A549 treated with DMSO at 1 μM for 4 hours (cell line): ENCODE results near the gene TSPYL4. TPM values are rescaled to one million over a fixed set of nuclear protein-coding genes. Genes with fewer than 3 reads are reported as not detected.

Experiments
- total RNA-seq: library from RNA; stranded (reverse); fragments of 200-300 nt; extraction: Qiagen RNA extraction; gene quantifications from 5 replicates; pipeline ENCODE4 v1.2.3, GENCODE V29; 2022; ENCODE audit warnings: low read depth

The TSPYL4 gene
- total RNA-seq = 3.2 to 4.4 TPM (median 3.5 TPM) in 5 replicates

GRCh38 chr6:116253505-116254296 is at the start of gene TSPYL4:
Gene TSPYL4 (minus strand): TSS chr6:116254075. CDS start chr6:116254008, 67 bp downstream.

GRCh38 chr6:116279232-116280160 is 25.6 kb upstream of the TSPYL4 start, which contains the start of gene TSPYL1:
Gene TSPYL1 (minus strand): TSS chr6:116279930. CDS start chr6:116279830, 100 bp downstream.

Other genes starting within 250 kb of the TSPYL4 start
- 1.5 to 2.1 TPM (median 1.8 TPM) in 5 replicates for gene FRK, start 193.2 kb downstream of the TSPYL4 start, total RNA-seq
- 25.0 to 34.1 TPM (median 30.4 TPM) in 5 replicates for gene NT5DC1, start 153.2 kb downstream of the TSPYL4 start, total RNA-seq
- not detected in 5 replicates for gene COL10A1, start 127.9 kb downstream of the TSPYL4 start, total RNA-seq
- gene TSPYL1, start 25.9 kb upstream of the TSPYL4 start, total RNA-seq = 29.0 to 36.3 TPM (median 34.0 TPM) in 5 replicates
- 15.9 to 21.7 TPM (median 19.0 TPM) in 5 replicates for gene DSE, start 116.9 kb upstream of the TSPYL4 start, total RNA-seq
- 0.45 TPM in 1 of 5 replicates, not detected in the others for gene CALHM6, start 207.3 kb upstream of the TSPYL4 start, total RNA-seq